GM18909 (cell line): ENCODE measurements around the gene SPACA4.

ENCODE experiments used
- ATAC-seq: cut with Tn5 transposase; IDR thresholded peaks from one replicate; pipeline ENCODE4 v1.9.1; 2021; ENCODE audit warnings: mild to moderate bottlenecking; ENCODE audit not compliant: unreplicated experiment, poor library complexity

SPACA4 gene

DNA sequence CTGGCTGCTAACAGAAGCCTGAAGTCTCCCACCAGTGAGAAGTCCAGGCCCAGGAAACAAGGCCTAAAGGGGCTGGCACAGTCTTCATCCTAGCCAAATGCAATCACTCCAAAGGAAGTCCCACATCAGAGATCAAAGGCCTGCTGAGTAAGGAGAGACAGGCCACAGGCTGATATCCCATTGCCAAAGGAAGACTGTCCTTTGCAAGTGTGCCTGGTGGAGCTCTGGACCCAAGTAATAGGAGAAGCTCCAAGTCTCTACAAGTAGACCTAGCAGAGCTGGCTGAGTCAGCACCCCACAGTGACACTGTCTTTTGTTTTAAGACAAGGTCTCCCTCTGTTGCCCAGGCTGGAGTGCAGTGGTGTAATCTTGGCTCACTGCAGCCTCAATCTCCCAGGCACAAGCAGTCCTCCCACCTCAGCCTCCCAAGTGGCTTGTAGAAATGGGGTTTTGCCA, 26.2 kb downstream of the SPACA4 start:
- ATAC-seq = no peak

DNA sequence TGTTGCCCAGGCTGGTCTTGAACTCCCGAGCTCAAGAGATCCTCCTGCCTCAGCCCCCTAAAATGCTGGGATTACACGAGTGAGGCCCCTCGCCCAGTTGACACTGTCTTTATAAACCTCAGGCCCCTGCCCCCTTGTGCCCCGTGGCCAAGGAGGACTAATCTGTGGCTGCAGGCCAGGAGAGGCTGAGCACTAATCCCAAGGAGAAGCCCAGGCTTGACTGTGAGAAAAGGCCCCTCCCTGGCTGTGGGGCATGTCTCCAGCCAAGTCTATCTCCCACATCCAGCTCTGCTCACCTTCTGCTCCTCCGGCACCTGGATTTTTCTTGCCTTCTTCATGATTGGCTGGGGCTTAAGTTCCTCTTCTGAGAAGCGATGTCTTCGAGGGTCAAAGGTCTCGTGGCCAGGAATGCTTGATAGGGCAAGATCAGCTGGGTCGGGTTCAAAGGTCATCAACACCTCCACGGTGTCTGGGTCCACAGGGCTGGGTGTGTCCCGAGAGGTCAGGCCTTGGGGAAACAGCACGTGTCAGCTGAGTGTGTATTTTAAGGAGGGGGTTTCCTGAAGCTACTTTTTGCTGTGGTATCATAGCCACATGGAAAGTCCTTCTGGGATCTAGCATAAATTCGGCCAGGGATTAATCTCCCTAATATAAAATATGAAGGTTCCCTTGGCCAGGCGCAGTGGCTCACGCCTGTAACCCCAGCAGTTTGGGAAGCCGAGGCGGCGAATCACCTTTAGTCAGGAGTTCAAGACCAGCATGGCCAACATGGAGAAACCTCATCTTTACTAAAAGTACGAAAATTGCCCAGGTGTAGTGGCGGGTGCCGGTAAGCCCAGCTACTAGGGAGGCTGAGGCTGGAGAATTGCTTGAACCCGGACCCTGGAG, 26.9 kb downstream of the SPACA4 start:
- ATAC-seq = no peak

DNA sequence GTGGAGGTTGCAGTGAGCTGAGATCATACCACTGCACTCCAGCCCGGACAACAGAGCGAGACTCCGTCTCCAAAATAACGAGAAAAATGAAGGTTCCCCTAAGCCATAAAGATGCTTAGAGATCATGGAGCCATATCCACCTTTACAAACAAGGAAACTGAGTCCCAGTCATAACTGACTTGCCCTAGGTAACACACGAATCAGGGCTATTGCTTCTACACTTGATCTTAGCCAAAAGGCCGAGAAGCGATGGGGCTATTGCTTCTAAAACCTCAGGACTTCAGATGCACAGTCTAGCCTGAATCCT, 27.4 kb downstream of the SPACA4 start:
- no peak for ATAC-seq

DNA sequence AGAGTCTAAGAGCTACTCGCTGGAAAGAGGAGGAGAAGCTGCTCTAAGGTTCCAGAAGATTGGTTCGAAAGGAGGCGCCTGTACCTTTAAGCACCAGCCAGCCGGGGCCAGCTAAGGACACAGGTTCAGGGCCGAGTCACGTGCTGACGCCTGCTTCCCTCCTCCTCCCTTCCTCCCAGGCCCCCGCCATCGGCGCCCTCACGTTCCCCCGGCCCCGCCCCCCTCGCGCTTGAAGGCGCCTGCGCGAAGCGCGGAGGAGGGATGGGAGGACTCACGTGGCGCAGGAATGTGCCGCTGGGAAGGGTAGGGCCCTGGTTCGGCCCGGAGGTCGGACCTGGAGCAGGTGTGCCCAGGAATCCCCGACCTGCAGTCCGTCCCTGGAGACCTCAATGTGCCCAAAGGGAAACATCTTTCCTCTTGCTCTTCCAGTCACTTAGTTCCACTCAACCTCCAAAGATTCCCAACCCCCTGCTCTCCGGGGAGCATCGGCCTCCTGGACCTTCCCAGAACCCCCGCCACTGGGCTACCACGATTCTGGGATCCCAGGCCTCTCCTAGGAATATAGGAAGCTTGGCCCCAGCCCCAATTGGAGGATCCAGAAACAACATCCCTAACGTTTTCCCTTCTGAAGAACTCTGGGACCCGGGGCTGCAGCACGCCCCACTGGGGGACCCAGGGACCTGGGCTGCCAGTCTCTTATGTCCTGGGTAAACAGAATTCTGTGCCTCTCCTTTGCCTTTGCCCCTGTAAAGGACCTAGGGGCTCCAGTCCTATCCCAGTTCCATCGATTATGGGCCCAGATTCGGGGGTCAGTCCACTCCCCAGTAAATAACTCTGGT, 28.1 kb downstream of the SPACA4 start:
- ATAC-seq = peak; percentile 20

DNA sequence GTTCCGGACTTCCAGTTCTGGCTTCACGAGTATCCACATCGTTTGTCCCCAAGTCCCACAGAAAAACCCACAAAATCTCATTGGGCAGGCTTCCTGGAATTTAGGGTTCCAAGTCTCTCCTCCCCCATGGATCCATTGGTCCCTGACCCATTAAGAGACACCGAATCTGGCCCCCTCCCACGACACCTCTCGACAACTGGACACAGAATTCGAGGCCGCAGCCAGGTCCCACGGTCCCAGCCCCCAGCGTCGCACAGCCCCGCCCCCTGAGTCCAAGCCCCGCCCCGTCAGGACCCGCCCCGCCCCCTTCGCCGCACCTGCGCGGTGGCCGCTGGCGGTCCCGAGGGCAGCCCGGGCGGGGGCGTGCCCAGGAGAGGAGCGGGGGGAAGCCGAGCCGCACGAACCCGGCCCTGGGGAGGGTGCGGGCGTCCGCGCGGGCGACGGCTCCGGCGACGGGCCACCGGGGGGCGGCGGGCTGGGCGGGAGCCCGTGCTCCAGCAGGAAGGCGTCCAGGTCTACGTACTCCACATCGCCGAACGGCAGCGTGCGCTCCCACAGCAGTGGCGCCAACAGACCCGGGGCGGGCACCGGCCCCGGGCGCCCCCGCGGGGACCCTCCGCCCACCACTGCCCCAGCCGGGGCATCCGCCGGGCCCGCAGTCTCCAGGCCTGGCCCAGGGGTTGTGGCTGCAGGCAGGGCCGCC, 28.9 kb downstream of the SPACA4 start:
- no peak for ATAC-seq

DNA sequence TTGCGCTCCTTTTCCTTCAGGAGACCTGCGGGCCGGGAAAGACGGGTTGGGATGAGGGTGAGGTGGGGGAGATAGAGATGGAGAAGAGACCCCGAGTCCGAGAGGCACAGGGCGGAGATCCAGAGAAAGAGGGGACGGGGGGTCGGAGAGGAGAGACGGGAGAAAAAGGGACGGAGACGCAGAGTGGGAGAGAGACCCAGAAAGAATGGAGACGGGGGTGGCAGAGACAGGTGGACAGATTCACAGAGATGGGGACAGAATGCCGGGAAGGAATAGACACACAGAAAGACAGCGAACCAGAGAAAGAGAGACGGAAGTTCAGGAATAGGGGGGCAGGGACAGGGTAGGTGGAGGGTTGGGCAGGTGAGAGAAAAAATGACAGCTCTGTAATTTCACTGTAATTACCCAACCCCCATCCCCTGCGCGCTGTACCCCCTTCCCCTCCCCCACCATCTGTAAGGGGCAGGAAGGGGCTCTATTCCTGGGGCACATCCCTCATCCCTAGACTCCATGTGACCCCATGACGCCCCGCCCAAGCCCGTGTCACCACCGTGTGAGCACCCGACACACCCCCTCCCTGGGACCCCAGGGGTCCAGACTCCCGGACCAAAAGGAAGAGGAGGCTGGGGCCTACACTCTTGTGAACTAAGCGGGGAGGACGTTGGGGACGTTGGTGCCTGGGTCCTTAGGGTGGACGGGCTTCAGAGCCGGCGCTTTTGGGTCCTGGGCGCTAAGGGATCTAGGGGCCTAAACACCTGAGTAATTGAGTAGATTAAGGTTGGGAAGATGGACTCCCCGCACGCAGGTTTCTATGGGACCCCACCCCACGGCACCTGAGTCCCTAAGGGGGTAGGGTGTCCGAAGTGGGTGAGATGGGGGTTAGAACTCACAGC, 29.7 kb downstream of the SPACA4 start:
- no peak for ATAC-seq

DNA sequence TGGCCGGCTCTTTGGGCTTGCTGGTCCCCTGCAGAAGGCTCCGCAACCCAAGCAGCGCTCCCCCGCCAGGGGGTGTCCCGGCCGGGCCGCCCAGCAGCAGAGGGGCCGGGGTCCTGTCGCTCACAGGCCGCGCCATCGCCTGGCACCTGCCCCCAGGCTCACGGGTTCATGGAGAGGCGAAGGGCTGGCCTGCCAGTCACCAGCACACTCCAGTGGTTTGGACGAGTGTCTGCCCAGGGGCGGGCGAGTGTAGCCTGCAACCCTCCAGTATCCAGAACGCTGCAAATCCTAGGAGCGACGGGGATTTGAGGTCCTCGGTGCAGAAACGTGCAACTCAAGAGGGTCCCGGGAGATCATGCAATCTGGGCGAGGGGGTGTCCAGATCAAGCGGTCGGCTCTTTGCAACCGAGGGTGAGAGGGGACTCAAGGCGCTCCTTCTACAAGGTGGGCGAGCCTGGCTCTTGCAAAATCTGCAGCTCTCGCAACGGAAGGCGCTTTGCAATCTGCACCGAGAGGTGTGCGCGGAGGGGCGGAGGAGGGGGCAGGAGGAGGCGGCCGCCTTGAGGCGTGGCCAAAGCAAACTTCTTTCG, 30.4 kb downstream of the SPACA4 start, which contains the start of gene DBP:
DBP (minus strand) TSS at position 521 of the 590 bp plus-strand sequence; CDS start at position 136, 385 bp downstream.
- no peak for ATAC-seq

DNA sequence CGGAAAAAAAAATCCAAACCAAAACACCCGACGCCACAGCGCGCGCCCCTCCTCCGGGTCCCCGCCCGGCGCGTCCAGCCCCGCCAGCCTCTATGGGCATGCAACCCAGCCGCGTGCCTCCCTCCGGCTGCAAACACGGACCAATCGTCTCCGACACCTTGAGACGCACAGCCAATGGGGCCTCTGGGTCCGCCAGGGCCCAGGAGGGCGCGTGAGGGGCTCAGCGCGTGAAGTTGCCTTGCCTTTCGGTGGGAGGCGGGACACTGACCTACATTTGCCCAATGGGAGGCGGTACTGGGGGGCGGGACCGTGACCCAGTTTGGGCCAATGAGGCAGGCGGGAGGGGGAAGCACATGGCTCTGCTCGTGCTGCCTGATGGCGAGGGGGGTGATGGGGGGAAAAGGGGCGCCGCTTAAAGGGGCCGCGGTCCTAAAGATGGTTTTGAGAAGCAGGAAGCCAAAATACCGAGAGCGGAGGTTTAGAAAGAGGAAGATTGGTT, 31.0 kb downstream of the SPACA4 start:
- peak; percentile 79 for ATAC-seq

DNA sequence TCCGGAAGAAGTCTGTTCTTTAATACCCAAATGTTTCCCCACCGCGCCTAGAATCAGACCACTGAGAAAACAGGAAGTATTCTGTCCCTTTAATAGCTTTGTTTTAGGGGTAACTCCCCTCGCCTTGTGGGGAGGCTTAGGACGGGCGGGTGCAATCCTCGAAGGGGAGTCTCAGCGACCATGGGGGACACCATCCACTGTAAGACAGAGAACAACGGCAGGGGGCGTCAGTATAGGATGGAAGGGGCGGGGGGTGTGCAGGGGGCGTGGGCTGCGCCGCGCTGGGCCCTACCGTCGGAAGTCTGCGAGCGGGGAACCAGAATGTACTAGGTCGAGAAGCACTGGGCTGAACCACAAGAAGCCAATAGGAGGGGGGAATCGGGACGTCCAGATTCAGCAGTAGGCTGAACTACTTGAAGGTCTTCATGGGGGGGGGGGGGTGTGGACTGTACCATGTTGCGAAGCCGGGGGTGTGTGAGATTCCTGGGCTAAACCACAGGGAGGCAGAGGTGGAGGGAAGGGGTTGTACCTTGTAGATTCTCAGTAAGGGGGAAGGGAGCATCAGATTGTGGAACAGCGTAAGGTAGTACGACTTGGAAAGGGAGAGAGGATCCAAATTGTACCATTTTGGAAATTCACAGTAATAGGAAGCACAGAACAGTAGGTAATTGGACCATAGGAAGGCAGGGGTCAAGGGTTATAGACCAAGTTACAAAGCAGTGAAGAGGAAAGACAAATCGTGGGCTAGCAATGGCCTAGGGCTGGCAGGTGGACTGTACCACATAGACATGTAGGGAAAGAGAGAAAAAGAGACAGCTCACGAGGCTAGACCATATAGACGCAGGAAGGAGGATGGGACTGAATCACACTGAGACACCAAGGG, 31.6 kb downstream of the SPACA4 start:
- peak; percentile 19 for ATAC-seq

DNA sequence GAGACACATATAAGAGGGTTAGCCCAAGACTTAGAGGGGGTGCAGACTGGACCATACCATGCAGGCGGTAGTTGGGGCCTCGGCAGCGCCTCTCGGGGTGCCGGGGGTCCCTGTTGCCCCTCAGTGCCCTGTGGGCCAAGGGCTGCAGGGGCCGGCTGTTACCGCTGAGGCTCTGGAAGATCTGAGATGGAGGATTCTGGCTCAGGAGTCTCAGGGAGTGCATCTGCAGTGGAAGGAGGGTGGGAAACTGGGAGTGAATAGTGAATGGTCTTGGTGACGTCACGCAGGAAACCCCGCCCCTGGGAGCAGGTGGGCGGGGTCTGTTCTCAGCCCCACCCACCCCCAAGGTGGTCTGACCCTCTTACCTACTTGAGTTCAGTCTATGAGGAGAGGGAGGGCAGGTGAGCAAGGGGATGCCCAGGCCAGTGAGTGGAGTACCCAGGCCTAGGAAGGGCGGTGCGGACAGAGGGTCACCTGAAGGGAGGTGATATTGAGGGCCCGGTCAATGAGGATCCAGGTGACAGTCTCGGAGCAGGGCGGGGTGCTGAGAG, 32.4 kb downstream of the SPACA4 start:
- no peak for ATAC-seq

DNA sequence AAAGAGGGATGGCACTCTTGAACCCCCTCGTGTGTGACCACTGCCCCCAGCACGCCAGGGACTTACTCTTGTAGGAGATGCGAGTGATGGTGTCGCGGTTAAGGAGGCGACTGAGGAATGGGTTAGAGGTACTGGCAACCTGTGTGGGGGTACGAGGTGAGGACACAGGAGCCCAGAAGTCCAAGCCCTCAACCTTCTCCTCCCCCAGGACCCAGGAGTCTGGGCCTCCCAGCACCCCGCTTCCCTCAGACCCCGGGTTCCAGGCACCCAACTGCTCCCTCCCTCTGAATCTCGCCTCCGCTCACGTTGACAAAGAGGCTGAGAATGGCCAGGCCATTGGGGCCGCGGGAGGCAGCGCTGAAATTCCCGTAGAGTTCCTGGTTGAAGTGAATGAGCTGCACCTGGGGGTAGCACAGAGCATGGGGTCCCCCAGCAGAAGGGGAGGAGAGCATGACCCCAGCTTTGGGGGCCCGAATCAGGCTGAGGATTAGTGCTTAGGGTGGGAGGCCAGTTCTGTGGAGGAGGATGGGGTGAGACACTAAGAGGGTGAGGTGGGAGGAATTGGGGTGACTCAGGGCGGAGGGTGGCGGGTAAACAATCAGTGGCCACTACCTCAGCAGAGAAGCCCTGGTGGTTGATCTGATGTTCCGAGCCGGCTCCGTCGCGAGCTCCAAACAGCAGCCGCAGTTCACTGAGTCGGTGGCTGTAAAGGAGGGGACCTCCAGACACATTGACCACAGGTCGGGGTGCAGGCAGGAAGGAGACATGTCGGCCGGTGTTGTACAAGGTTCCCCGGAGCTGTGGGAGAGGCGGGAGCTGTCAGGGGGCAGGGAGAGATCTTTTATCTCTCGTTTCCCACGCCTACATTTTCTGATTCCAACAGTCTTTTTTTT, 33.2 kb downstream of the SPACA4 start:
- ATAC-seq = no peak

DNA sequence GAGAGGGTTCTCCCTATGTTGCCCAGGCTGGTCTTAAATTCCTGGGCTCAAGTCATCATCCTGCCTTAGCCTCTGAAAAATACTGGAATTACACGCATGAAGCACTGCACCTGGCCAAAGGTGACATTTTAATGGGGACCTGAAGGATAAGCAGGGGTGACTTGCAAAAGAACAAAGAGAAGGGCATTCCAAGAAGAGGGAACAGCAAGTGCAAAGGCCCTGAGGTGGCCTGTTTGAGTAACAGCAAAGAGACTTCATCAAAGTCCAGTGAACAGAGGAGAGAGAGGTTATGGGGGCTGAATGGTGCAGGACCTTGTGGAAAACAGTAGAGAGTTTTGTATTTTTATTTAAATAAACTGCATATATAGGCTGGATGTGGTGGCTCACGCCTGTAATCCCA, 35.3 kb downstream of the SPACA4 start:
- ATAC-seq = no peak

DNA sequence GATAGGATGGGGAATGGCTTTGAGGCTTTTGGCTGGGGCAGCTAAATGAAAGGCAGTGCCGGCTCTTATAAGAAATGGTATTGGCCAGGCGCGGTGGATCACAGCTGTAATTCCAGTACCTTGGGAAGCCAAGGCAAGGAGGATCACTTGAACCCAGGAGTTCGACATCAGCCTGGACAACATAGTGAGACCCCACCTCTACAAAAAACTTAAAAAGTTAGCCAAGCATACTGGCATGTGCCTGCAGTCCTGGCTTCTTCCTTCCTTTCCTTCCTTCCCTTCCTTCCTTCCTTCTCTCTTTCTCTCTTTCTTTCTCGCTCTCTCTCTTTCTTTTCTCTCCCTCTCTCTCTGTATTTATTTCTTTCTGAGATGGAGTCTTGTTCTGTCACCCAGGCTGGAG, 36.3 kb downstream of the SPACA4 start:
- ATAC-seq = no peak

DNA sequence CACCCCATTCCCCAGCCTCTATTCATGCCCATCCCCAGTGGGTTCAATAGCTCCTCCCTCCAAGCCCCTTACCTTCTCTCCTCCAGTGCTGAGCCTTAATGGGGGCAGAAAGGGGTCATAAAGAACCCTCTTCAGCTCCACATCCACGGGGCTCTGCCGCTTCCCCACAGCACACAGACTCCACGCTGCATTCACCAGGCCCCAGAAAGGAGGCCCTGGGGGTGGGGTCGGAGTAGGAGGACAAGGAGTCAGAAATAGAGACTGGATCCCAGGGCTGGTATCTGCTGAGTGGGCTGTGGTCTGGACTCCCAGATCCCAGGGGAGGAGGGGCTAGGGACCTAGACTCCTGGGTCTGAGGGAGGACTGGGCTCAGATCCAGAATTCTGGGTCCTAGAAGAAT, 37.8 kb downstream of the SPACA4 start:
- no peak for ATAC-seq

DNA sequence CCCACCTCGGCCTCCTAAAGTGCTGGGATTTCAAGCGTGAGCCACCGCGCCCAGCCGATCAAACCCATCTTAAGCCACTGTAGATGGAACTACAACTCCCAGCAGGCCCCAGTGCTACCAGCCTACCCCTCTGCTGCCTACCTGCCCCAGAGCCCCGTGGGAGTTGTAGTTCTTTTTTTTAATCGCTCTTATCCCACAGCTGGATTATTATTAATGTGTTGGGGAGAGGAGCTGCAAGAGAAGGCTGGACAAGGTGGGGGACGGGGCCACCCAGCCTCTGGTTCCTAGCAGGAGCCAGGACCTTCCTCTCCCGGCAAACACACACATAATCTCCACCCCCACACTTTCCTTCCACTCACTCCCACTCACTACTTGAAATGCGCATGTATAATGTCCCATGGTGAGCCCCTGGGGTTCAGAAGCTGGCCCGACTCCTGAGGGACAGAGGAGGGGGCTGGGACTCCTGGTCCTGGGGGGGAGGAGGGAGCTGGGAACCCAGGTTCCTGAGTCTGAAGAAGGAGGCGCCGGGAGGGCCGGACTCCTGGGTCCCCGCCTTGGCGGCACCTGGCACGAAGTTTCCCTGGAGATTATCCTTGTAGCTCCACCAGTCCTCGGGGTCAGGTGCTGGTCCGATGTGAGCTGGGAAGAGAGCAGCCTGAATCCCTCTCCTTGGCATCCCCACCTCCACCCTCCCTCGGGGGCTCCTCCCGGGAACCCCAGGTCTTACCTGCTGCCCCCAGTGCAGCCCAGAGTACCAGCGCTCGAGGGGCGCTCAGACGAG, 38.5 kb downstream of the SPACA4 start:
- ATAC-seq = no peak

DNA sequence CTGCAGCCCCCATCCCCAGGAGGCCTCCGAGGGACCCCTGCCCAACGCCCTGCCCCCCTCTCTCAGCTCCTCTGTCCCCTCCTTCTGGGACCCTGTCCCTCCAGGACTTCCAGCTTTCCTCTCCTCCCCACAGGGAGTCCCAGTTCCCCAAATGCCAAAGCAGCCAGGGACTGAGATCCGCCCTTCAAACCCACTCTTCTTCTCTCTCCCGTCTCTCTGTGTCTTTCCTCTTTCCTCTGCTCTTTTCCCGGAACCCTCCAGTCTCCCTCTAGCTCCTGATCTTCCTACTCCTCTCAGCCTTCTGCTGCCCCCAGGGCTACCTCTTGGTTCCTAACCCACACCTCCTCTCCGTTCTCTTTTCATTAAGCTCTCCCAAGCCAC, 39.1 kb downstream of the SPACA4 start:
- ATAC-seq = no peak
